ENCODE results near the gene GNAI1. TPM values are rescaled to one million over a fixed set of nuclear protein-coding genes. Genes with fewer than 3 reads are reported as not detected.

GNAI1 gene
- total RNA-seq, 1 experiment from 2014 or later: not detected

DNA sequence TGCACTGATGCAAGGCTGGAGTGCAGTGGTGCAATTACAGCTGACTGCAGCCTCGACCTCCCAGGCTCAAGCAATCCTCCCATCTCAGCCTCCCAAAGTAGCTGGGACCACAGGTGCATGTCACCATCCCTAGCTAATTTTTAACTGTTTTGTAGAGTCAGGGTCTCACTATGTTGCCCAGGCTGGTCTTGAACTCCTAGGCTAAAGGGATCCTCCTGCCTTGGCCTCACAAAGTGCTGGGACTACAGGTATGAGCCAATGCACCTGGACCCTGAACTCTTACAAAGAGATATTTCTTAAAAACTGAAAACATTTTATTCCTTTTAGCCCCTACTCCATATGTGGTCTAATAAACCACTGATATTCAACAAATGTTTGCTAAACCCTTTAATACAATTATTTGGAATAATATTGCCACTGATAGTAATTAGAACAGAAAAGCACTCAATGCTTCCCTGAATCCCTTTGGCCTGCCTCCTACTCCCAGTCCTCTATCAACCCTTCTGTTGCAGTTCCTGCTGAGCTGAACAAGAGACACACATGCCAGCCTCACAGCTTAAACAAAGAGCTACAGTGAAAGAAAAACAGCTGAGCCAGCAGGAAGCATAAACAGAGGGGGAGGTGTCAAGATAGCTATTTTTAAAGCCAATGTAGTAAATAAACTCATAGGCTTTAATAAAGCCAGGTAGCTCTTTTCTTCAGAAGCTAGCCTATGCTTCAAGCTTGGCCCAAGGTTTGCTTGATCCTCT lies 7.0 kb upstream of the GNAI1 start:
- H3K4me3 ChIP-seq (ENCODE audit: low read length): no peak overlapping the region
- no peak overlapping the region for H3K4me2 ChIP-seq (ENCODE audit: low read depth, low read length, poor library complexity, severe bottlenecking)
- no peaks in the 10 kb centered on the region for H3K27me3 ChIP-seq (ENCODE audit: low read length)
- H3K9ac ChIP-seq (ENCODE audit: low read length): no peak overlapping the region
- no peaks in the 10 kb centered on the region for H4K20me1 ChIP-seq (ENCODE audit: insufficient read depth, low read depth, low read length)
- H3K4me1 ChIP-seq (ENCODE audit: low read length): no peaks in the 10 kb centered on the region
- no peak overlapping the region for H2AFZ ChIP-seq (ENCODE audit: low read length)
- H3K9me3 ChIP-seq (ENCODE audit: low read length): peaks cover 5% of the 10 kb centered on the region; the same call in 1 of the 2 replicates
- H3K36me3 ChIP-seq (ENCODE audit: insufficient read depth, low read length): no peaks in the 10 kb centered on the region
- H3K27ac ChIP-seq (ENCODE audit: low read length): no peak overlapping the region
- no peaks in the 10 kb centered on the region for H3K79me2 ChIP-seq (ENCODE audit: low read length)
- no peaks in the 10 kb centered on the region for H3K9me2 ChIP-seq (replicated peaks; ENCODE audit: insufficient read depth, low read length)
- no peak for DNase-seq

GRCh38 chr7:80128918-80129317 lies 5.7 kb upstream of the GNAI1 start:
- H2AFZ ChIP-seq (ENCODE audit: low read length): no peak overlapping the region
- H4K20me1 ChIP-seq (ENCODE audit: insufficient read depth, low read depth, low read length): no peaks in the 10 kb centered on the region
- H3K9me3 ChIP-seq (ENCODE audit: low read length): peaks cover 5% of the 10 kb centered on the region; the same call in 1 of the 2 replicates
- no peaks in the 10 kb centered on the region for H3K9me2 ChIP-seq (replicated peaks; ENCODE audit: insufficient read depth, low read length)
- no peaks in the 10 kb centered on the region for H3K27me3 ChIP-seq (ENCODE audit: low read length)
- H3K4me1 ChIP-seq (ENCODE audit: low read length): no peaks in the 10 kb centered on the region
- no peaks in the 10 kb centered on the region for H3K79me2 ChIP-seq (ENCODE audit: low read length)
- no peaks in the 10 kb centered on the region for H3K36me3 ChIP-seq (ENCODE audit: insufficient read depth, low read length)
- no peak overlapping the region for H3K9ac ChIP-seq (ENCODE audit: low read length)
- H3K4me3 ChIP-seq (ENCODE audit: low read length): no peak overlapping the region
- no peak overlapping the region for H3K27ac ChIP-seq (ENCODE audit: low read length)
- H3K4me2 ChIP-seq (ENCODE audit: low read depth, low read length, poor library complexity, severe bottlenecking): no peak overlapping the region
- DNase-seq: no peak

GRCh38 chr7:80129785-80130184 lies 4.8 kb upstream of the GNAI1 start:
- Histone ChIP-seq H2AFZ (ENCODE audit: low read length) (no peak overlapping the region), H3K36me3 (ENCODE audit: insufficient read depth, low read length) (no peaks in the 10 kb centered on the region), H3K79me2 (ENCODE audit: low read length) (no peaks in the 10 kb centered on the region), H3K27me3 (ENCODE audit: low read length) (no peaks in the 10 kb centered on the region), H3K4me1 (ENCODE audit: low read length) (no peaks in the 10 kb centered on the region), H3K4me3 (ENCODE audit: low read length) (no peak overlapping the region), H3K9ac (ENCODE audit: low read length) (no peak overlapping the region), H3K9me3 (ENCODE audit: low read length) (peaks cover 5% of the 10 kb centered on the region; the same call in 1 of the 2 replicates), H3K4me2 (ENCODE audit: low read depth, low read length, poor library complexity, severe bottlenecking) (no peak overlapping the region), H3K27ac (ENCODE audit: low read length) (no peak overlapping the region), H3K9me2 (replicated peaks; ENCODE audit: insufficient read depth, low read length) (no peaks in the 10 kb centered on the region), H4K20me1 (ENCODE audit: insufficient read depth, low read depth, low read length) (no peaks in the 10 kb centered on the region)
- no peak for DNase-seq

- no peaks in the 10 kb centered on the region for H3K79me2 ChIP-seq (ENCODE audit: low read length)
- no peak overlapping the region for H3K4me3 ChIP-seq (ENCODE audit: low read length)
- peaks cover 9% of the 10 kb centered on the region for H3K9me3 ChIP-seq (ENCODE audit: low read length)
- no peak overlapping the region for H2AFZ ChIP-seq (ENCODE audit: low read length)
- no peaks in the 10 kb centered on the region for H3K27me3 ChIP-seq (ENCODE audit: low read length)
- no peak overlapping the region for H3K27ac ChIP-seq (ENCODE audit: low read length)
- no peaks in the 10 kb centered on the region for H3K36me3 ChIP-seq (ENCODE audit: insufficient read depth, low read length)
- no peak overlapping the region for H3K4me2 ChIP-seq (ENCODE audit: low read depth, low read length, poor library complexity, severe bottlenecking)
- H4K20me1 ChIP-seq (ENCODE audit: insufficient read depth, low read depth, low read length): no peaks in the 10 kb centered on the region
- DNase-seq: no peak
- H3K4me1 ChIP-seq (ENCODE audit: low read length): no peaks in the 10 kb centered on the region
- H3K9ac ChIP-seq (ENCODE audit: low read length): no peak overlapping the region
- H3K9me2 ChIP-seq (replicated peaks; ENCODE audit: insufficient read depth, low read length): no peaks in the 10 kb centered on the region
Observed at GRCh38 chr7:80131675-80132435, 2.8 kb upstream of the GNAI1 start.

DNA sequence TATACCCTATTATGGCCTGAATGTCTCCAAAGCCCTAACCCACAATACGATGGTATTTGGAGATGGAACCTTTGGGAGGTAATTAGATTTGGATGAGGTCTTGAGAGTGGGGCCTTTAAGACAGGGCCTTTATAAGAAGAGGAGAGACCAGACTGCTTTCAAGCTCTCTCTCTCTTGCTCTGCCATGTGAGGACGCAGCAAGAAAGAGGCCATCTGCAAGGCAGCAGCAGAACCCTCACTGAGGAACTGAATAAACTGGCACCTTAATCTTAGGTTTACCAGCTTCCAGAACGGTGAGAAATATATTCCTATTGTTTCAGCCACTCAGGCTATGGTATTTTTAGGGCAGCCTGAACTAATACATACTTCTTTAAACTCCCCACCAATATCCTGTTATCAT lies 2.0 kb upstream of the GNAI1 start:
- H3K27me3 ChIP-seq (ENCODE audit: low read length): no peaks in the 10 kb centered on the region
- H3K27ac ChIP-seq (ENCODE audit: low read length): no peak overlapping the region
- no peaks in the 10 kb centered on the region for H3K4me1 ChIP-seq (ENCODE audit: low read length)
- no peaks in the 10 kb centered on the region for H3K9me2 ChIP-seq (replicated peaks; ENCODE audit: insufficient read depth, low read length)
- no peak overlapping the region for H3K4me3 ChIP-seq (ENCODE audit: low read length)
- H3K4me2 ChIP-seq (ENCODE audit: low read depth, low read length, poor library complexity, severe bottlenecking): no peak overlapping the region
- no peaks in the 10 kb centered on the region for H4K20me1 ChIP-seq (ENCODE audit: insufficient read depth, low read depth, low read length)
- H2AFZ ChIP-seq (ENCODE audit: low read length): no peak overlapping the region
- no peak overlapping the region for H3K9ac ChIP-seq (ENCODE audit: low read length)
- no peaks in the 10 kb centered on the region for H3K79me2 ChIP-seq (ENCODE audit: low read length)
- H3K9me3 ChIP-seq (ENCODE audit: low read length): peaks cover 9% of the 10 kb centered on the region
- no peaks in the 10 kb centered on the region for H3K36me3 ChIP-seq (ENCODE audit: insufficient read depth, low read length)
- DNase-seq: no peak

DNA sequence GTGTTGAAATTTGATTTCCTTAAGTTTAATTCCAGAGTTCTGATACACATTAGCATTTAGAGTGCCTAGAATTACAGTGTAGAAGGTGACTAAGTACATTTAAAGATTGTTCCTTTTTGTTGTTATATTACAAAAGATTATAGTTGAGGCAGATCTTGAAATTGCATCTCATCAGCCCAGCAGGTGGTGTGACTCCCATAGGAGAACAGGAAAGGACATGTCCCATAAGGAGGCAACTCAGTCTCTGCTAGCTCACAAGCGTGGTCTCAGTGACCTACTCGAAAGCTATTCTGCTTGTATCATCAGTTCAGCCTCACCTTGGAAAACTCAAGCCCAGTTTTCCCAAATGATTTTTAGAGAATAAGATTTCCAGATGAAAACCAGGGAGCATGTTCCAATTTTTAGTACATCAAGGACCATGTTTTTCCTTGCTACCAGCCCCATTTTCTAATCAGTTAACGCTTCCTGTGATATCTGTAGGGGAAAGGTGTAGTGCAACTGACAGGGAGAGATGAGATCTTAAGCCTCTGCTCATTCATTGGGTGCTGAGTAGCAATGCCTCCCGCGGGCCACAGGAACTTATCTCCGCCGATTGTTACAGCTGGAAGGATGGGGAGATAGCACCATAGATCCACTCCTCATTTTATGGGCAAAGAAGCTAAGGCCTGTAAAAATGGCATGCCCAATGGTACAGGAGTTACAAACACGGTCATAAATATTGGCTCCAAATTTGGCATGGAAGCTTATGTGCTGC lies 1.1 kb upstream of the GNAI1 start:
- Histone ChIP-seq H3K27ac (ENCODE audit: low read length) (no peak overlapping the region), H4K20me1 (ENCODE audit: insufficient read depth, low read depth, low read length) (no peaks in the 10 kb centered on the region), H3K4me3 (ENCODE audit: low read length) (no peak overlapping the region), H3K9me2 (replicated peaks; ENCODE audit: insufficient read depth, low read length) (no peaks in the 10 kb centered on the region), H2AFZ (ENCODE audit: low read length) (no peak overlapping the region), H3K4me1 (ENCODE audit: low read length) (no peaks in the 10 kb centered on the region), H3K9ac (ENCODE audit: low read length) (no peak overlapping the region), H3K79me2 (ENCODE audit: low read length) (no peaks in the 10 kb centered on the region), H3K4me2 (ENCODE audit: low read depth, low read length, poor library complexity, severe bottlenecking) (no peak overlapping the region), H3K36me3 (ENCODE audit: insufficient read depth, low read length) (no peaks in the 10 kb centered on the region), H3K27me3 (ENCODE audit: low read length) (no peaks in the 10 kb centered on the region), H3K9me3 (ENCODE audit: low read length) (peaks cover 12% of the 10 kb centered on the region)
- DNase-seq: no peak

GRCh38 chr7:80134115-80134535 lies 506 bp upstream of the GNAI1 start:
- no peaks in the 10 kb centered on the region for H3K27me3 ChIP-seq (ENCODE audit: low read length)
- H3K9me3 ChIP-seq (ENCODE audit: low read length): peaks cover 7% of the 10 kb centered on the region
- H3K9ac ChIP-seq (ENCODE audit: low read length): no peak overlapping the region
- no peak overlapping the region for H3K27ac ChIP-seq (ENCODE audit: low read length)
- H3K36me3 ChIP-seq (ENCODE audit: insufficient read depth, low read length): no peaks in the 10 kb centered on the region
- no peak overlapping the region for H2AFZ ChIP-seq (ENCODE audit: low read length)
- DNase-seq: no peak
- no peak overlapping the region for H3K4me2 ChIP-seq (ENCODE audit: low read depth, low read length, poor library complexity, severe bottlenecking)
- no peaks in the 10 kb centered on the region for H3K4me1 ChIP-seq (ENCODE audit: low read length)
- H4K20me1 ChIP-seq (ENCODE audit: insufficient read depth, low read depth, low read length): no peaks in the 10 kb centered on the region
- no peaks in the 10 kb centered on the region for H3K79me2 ChIP-seq (ENCODE audit: low read length)
- no peak overlapping the region for H3K4me3 ChIP-seq (ENCODE audit: low read length)
- H3K9me2 ChIP-seq (replicated peaks; ENCODE audit: insufficient read depth, low read length): no peaks in the 10 kb centered on the region

All from Karpas-422 (cell line).